ENCODE results near the gene SCAF1.

SCAF1 gene

DNA sequence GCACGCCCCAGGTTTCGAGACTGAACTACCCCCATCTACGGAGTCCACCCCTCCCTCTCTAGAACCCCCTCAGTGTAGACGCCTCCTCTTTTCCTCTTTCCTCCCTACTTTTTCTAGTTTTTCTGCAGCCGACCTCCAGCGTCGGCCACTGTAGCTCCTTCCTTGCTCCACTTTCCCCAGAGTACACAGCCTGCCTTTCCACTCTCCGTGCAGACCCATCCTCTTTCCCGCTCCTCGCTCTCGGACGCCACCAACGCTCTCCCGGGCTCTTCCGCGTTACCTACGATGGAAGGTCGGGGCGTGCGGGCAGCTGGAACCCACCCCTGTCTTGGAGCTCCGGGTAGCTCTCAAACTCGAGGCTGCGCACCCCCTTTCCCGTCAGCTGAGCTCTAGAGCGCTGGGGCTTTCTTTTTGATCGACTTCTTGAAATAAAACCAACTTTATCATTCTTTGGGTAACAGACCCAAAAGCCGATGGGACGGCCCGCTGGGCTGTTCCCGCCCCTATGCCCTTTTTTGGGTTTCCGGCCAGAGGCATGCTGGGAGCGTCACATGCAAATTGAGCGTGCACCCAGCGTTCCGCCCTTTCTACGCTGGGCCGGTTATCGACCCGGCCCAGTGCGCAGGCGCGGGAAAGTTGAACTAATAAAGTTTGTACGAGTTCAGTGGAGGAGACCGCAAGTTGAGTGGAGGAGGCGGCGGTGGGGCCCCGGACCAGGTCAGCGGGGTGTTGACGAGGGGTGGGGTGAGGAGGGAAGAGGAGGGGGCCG, 23.5 kb downstream of the SCAF1 start, which contains the start of the genes BCL2L12 and IRF3:
TSS of gene BCL2L12 (plus strand) at position 583 of the 769 bp plus-strand sequence. CDS start 760 bp downstream, outside the sequence.
TSS of gene IRF3 (minus strand) at position 507 of the 769 bp plus-strand sequence. CDS start 1,019 bp downstream, outside the sequence.
- peak; percentile 92 for DNase-seq

- DNase-seq = no peak
Observed at GRCh38 chr19:49666120-49666444, 24.1 kb downstream of the SCAF1 start.

- DNase-seq = no peak
Observed at GRCh38 chr19:49667473-49667872, 25.5 kb downstream of the SCAF1 start.

DNA sequence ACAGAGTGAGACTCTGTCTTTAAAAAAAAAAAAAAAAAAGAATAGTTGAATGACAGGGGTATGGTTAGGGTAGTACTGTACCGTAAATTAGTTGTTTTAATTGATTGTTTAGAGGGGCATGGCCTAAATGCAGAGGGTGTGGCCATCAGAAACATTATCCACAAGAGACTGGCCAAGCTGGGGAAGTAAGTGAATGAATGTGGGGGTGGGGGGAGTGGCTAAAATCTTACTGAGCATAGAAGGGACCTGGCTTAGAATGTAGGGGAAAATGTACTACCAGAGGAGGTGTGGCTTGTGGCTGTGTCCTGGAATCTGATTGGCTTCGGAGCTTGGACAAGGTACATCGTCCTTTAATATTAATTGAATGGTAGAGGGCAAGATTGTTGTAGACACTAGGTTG, 27.5 kb downstream of the SCAF1 start:
- no peak for DNase-seq

- DNase-seq = peak; percentile 82
Observed at GRCh38 chr19:49672131-49672919, 30.3 kb downstream of the SCAF1 start.

- DNase-seq = peak; percentile 95
Observed at GRCh38 chr19:49676136-49676783, 34.3 kb downstream of the SCAF1 start.

DNA sequence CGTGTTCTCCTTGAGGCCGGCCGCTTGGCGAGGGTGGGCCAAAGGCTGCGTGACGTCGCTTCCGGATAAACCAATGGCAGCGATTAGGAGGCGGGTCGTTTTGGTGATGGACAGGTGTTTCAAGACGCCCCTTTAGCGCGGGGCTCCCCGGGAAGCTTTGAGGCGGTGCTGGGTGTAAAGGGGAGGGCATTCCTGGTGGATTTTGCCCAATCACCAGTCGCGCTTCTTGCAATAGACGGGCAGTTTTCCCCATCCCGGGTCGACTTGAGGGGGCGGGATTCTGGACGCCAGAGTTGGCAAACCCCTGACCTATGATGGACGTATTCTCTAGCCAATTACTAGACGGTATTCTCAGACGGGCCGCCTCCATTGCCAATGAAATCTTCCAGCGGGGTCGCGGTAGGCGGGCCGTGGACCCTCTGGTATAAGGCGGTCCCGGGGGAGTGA, 34.8 kb downstream of the SCAF1 start:
- DNase-seq = peak; percentile 100

DNA sequence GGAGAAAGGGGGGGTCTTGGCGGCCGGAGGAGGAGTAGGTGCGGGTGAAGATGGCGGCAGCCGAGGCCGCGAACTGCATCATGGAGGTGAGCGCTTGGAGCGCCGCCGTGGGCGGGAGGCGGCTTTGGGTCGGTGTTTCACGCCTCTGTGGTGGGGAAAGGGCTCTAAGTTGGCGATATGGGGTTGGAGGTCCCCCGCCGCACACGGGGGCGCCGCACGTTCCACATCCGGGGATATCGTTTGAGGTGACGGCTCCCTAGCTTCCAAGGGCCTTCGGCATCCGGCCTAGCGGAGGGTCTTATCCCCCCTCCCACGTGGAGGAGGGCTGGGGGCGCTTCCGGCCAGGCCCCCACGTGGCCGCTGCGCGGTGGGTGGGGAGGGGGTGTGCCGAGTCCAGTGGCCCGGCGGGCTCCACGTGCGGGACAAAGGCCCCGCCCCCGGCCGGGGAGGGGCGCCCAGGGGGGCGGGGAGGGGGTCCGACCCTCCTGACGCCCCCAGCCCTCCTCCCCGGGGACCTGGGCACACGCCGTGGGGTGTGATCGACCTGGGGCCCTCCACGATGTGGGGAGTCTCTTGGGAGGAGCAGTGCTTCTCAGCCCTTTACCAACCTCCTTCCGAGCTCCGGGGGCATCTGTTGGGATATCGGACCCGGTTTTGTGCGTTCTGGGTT, 35.4 kb downstream of the SCAF1 start, which contains the start of gene PRMT1:
TSS of gene PRMT1 (plus strand) at position 41 of the 670 bp plus-strand sequence. CDS start at position 51, 10 bp downstream.
- peak; percentile 78 for DNase-seq

- DNase-seq = peak; percentile 80
Observed at GRCh38 chr19:49677901-49678674, 36.1 kb downstream of the SCAF1 start.

GRCh38 chr19:49678985-49679770, 37.2 kb downstream of the SCAF1 start:
- no peak for DNase-seq

GRCh38 chr19:49679771-49680413, 37.9 kb downstream of the SCAF1 start:
- no peak for DNase-seq

DNA sequence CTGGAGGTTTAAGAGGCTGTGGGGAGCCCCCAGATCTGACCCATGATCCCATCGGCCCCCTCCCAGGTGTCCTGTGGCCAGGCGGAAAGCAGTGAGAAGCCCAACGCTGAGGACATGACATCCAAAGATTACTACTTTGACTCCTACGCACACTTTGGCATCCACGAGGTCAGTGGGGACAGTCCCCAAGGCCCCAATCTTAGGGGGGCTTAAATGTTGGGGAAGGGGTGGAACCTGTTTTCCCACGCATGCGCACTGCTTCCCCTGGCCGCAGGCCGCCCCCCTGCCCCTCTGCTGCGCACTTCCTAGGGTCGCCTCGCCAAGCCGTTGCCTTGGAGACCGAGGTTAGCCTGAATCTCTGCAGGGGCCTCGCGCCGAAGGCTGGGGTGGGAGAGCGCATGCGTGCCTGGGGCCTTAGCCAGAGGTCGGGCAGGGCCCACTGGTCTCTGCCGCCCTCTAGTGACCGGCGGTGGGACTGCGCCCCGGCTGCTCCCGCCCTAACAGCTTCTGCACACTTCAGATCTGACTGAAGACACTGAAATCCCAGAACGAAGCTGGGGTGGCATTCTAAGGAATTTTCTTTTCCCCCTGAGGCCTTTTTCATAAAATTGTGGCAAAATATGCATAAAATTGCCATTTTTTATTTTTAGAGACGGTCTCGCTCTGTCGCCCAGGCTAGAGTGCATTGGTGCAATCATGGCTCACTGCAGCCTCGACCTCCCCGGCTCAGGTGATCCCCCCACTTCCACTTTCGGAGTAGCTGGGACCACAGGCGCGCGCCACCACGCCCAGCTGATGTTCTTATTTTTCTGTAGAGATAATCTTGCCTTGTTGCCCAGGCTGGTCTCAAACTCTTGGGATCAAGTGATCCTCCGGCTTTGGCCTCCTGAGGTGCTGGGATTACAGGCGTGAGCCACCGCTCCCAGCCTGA, 38.7 kb downstream of the SCAF1 start:
- peak; percentile 90 for DNase-seq

DNA sequence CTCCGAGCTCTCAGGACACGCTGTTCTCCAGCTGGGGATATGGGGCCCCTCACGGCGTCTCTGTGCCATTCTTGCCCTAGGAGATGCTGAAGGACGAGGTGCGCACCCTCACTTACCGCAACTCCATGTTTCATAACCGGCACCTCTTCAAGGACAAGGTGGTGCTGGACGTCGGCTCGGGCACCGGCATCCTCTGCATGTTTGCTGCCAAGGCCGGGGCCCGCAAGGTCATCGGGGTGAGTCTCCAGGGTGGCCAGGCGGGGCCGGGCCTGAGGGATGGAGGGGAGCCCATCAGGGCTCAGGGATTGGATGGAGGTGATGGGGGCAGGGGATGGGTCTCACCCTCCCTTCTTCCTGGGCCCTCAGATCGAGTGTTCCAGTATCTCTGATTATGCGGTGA, 39.8 kb downstream of the SCAF1 start:
- DNase-seq = no peak

DNA sequence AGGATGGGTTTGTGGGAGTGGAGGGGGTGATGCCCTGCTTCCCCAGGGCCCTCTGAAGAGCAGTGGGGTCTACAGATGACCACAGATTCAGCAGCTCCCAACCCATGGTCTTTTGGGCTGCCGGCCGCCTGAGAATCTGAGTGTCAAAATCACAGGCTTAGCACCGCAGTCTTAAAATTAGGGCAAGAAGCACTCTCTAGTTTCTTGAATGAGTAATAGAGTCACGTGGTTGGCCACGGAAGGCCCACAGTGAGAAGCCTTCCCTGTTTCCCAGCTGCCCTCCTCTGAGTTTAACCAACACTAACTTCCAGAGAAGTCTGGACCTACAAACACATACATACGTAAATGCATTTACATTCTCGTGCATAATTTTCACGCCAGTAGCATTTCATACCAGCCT, 40.3 kb downstream of the SCAF1 start:
- no peak for DNase-seq

GRCh38 chr19:49683814-49684250, 41.8 kb downstream of the SCAF1 start:
- DNase-seq = no peak

GRCh38 chr19:49684251-49684982, 42.4 kb downstream of the SCAF1 start:
- DNase-seq = no peak

DNA sequence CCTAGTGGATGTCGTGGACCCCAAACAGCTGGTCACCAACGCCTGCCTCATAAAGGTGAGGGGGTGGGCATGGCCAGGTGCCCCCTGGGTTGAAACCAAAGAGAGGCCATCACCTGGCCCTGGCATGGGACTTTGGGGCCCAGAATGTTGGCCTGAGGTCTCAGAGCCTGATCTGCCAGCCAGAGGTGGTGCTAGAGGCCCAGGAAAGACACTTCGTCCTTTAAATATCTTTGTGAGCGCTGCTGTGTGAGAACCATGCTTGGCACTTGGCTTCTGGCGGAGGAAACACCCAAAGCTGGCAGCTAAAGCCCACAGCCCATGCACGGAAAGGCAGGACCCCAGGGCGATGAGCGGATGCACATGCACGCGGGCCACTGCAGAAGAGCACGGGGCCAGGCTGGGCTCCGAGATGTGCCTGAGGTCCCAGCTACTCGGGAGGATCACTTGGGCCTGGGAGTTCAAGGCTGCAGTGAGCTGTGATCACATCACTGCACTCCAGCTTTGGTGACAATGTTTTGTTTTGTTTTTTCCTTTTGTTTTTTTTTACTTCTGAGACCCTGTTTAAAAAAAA, 43.1 kb downstream of the SCAF1 start:
- DNase-seq = no peak

- DNase-seq = no peak
Observed at GRCh38 chr19:49685845-49686332, 43.9 kb downstream of the SCAF1 start.
